ENCODE data around the gene UVRAG. TPM values are rescaled to one million over a fixed set of nuclear protein-coding genes. Genes with fewer than 3 reads are reported as not detected.

Gene UVRAG
- total and polyA plus RNA-seq, 2 of the 4 experiments (the other 2 are of a cell fraction) = 5.6 to 10.9 TPM

GRCh38 chr11:76164081-76164480, 349.1 kb downstream of the UVRAG start:
- no peak for DNase-seq
- no peak for ATAC-seq (ENCODE audit: low read depth)
- Histone ChIP-seq H3K27ac (ENCODE audit: insufficient read depth, low read length) (no peak overlapping the region), H4K20me1 (ENCODE audit: insufficient read depth, low read length) (no peaks in the 10 kb centered on the region), H3K4me2 (ENCODE audit: low read depth, low read length) (no peak overlapping the region), H3K27me3 (ENCODE audit: control insufficient read depth, insufficient read depth, low read length) (peaks cover 52% of the 10 kb centered on the region), H4K8ac (ENCODE audit: low read depth in 2 of 2, low read length in 2 of 2) (no peak overlapping the region), H3K56ac (ENCODE audit: extremely low read depth, insufficient read depth, low read length) (no peak overlapping the region), H2BK20ac (ENCODE audit: low read depth, low read length) (no peak overlapping the region), H3K4me1 (ENCODE audit: control insufficient read depth, insufficient read depth, low read length) (peaks cover 4% of the 10 kb centered on the region; the same call in 1 of the 2 replicates), H3K4ac (ENCODE audit: low read depth, low read length) (no peak overlapping the region), H3K36me3 (ENCODE audit: control insufficient read depth, insufficient read depth, low read length) (no peaks in the 10 kb centered on the region), H3K14ac (replicated peaks; ENCODE audit: low read depth, low read length) (no peak overlapping the region), H2BK15ac (ENCODE audit: low read depth, low read length) (no peak overlapping the region), H2AFZ (replicated peaks; ENCODE audit: low read length, poor library complexity) (no peak overlapping the region), H3K23ac (ENCODE audit: low read depth, low read length) (no peak overlapping the region), H3K9ac (ENCODE audit: low read depth, low read length) (no peak overlapping the region), H3K9me1 (ENCODE audit: insufficient read depth, low read length) (no peaks in the 10 kb centered on the region), H3K79me1 (ENCODE audit: low read depth in 1 of 2, low read length in 2 of 2) (no peaks in the 10 kb centered on the region), H4K91ac (ENCODE audit: insufficient read depth, low read depth, low read length) (no peak overlapping the region), H2AK5ac (ENCODE audit: low read depth, low read length) (no peak overlapping the region), H2BK120ac (ENCODE audit: low read depth, low read length) (no peak overlapping the region), H3K18ac (ENCODE audit: low read depth, low read length) (no peak overlapping the region), H2BK5ac (ENCODE audit: low read depth, low read length, poor library complexity, severe bottlenecking) (no peak overlapping the region), H2AK9ac (replicated peaks; ENCODE audit: low read depth, low read length, poor library complexity) (no peak overlapping the region), H4K5ac (ENCODE audit: low read depth, low read length) (no peak overlapping the region), H3K4me3 (ENCODE audit: insufficient read depth, low read depth, low read length) (no peak overlapping the region), H3K9me3 (ENCODE audit: control insufficient read depth, insufficient read depth, low read length) (no peaks in the 10 kb centered on the region)
- CTCF ChIA-PET = no interaction called here
- in situ Hi-C loops (cut with MboI; ENCODE audit: low sequenced_read_pairs) (no loop called here), intact Hi-C loops (cut with micrococcal nuclease) (no loop called here), dilution Hi-C loops (cut with HindIII; ENCODE audit: low sequenced_read_pairs, unreplicated experiment) (no loop called here)
- POLR2A ChIA-PET (ENCODE audit: unreplicated experiment) = no interaction called here
- WGBS, 2 experiments (ENCODE audit: extremely low coverage in 2 of 2, insufficient read length in 1 of 2) = 94% methylated on average over 3 of the region's 13 CpGs; no CpG with 5 or more reads in 1 of the 2 experiments
- BruUV-seq (replicated peaks) = no TSS peak
- no peak for TF ChIP-seq POLR2A (IDR thresholded peaks at IDR 0.05; ENCODE audit: low read depth, low read length)
- no peak for TF ChIP-seq FOS (IDR thresholded peaks at IDR 0.05; ENCODE audit: low read depth, low read length)
- TF ChIP-seq BHLHE40 (IDR thresholded peaks at IDR 0.05; ENCODE audit: low read depth, low read length) = no peak
- no peak for TF ChIP-seq RCOR1 (IDR thresholded peaks at IDR 0.05; ENCODE audit: insufficient replicate concordance, low read length)
- no peak for TF ChIP-seq NFE2L2 (IDR thresholded peaks at IDR 0.05; ENCODE audit: low read depth, low read length)
- no peak for TF ChIP-seq USF2 (IDR thresholded peaks at IDR 0.05; ENCODE audit: low read depth, low read length)
- TF ChIP-seq RAD21 (IDR thresholded peaks at IDR 0.05; ENCODE audit: low read length) = no peak
- no peak for TF ChIP-seq MAFK (IDR thresholded peaks at IDR 0.05; ENCODE audit: low read depth, low read length)
- no peak for TF ChIP-seq MAZ (IDR thresholded peaks at IDR 0.05; ENCODE audit: borderline replicate concordance, low read depth, low read length)
- no peak for TF ChIP-seq CEBPB (IDR thresholded peaks at IDR 0.05; ENCODE audit: low read depth, low read length)
- TF ChIP-seq CHD1 (IDR thresholded peaks at IDR 0.05; ENCODE audit: low read depth, low read length) = no peak
- no peak for TF ChIP-seq RFX5 (IDR thresholded peaks at IDR 0.05; ENCODE audit: low read depth, low read length)
- TF ChIP-seq SMC3 (IDR thresholded peaks at IDR 0.05; ENCODE audit: low read depth, low read length) = no peak
- no peak for TF ChIP-seq ELK1 (IDR thresholded peaks at IDR 0.05; ENCODE audit: borderline replicate concordance, low read depth, low read length)
- TF ChIP-seq MXI1 (IDR thresholded peaks at IDR 0.05; ENCODE audit: borderline replicate concordance, low read depth, low read length) = no peak
- no peak for TF ChIP-seq CTCF (conservative IDR thresholded peaks at IDR 0.05; ENCODE audit: low read depth, low read length)

All from IMR-90 (cell line).